GM12878 (cell line): ENCODE measurements around the gene KRT7. TPM values are rescaled to one million over a fixed set of nuclear protein-coding genes. Genes with fewer than 3 reads are reported as not detected.

Source experiments
- ATAC-seq: fragments of 200-7000 bp; cut with Tn5 transposase; 3 replicates; pipeline ENCODE4 v1.9.1; 2020; ENCODE audit warnings: mild to moderate bottlenecking, moderate library complexity
- BruUV-seq: library from RNA; stranded (reverse); fragments of 400-500 nt; replicated peaks from 2 replicates; lab custom pipeline; 2021; lab: Mats Ljungman, UMichigan
- CTCF ChIA-PET: fragments of 300-600 bp; sonication (Branson Sonifier 250); formaldehyde crosslinking; extraction: SDS; loops from one replicate; lab custom pipeline; 2021; ENCODE audit warnings: inconsistent platforms; lab: Yijun Ruan, JAX
- POLR2A ChIA-PET: fragments of 350-600 bp; formaldehyde crosslinking; extraction: SDS; loops from one replicate; lab custom pipeline; 2021; ENCODE audit warnings: inconsistent platforms; lab: Charles Lee
- RAD21 ChIA-PET: fragments of 300-600 bp; sonication (Branson Sonifier 250); formaldehyde crosslinking; loops from one replicate; lab custom pipeline; 2023; ENCODE audit warnings: antibody characterized with exemption; ENCODE audit not compliant: unreplicated experiment; lab: Charles Lee
- SMC1A ChIA-PET: fragments of 300-600 bp; sonication (Branson Sonifier 250); formaldehyde crosslinking; loops from one replicate; lab custom pipeline; 2023; ENCODE audit not compliant: unreplicated experiment, uncharacterized antibody; lab: Charles Lee
- DNase-seq: peaks from one replicate; pipeline ENCODE4 v3.0.0-alpha.2; 2011; ENCODE audit warnings: low read depth, low spot score
- FAIRE-seq: peaks from 3 replicates; lab custom pipeline; 2011; peaks lifted over from hg19 to GRCh38; lab: Jason Lieb, UNC
- H2AFZ ChIP-seq: 2 replicates; pipeline ENCODE4 v1.6.0; 2011; ENCODE audit warnings: low read depth, low read length, control low read depth; ENCODE audit not compliant: control insufficient read depth
- H3K27ac ChIP-seq: 2 replicates; pipeline ENCODE4 v1.5.1; 2011; ENCODE audit warnings: control low read depth; ENCODE audit not compliant: control insufficient read depth, insufficient read depth
- H3K27me3 ChIP-seq, 2 experiments: replicated peaks in 1 of 2; 2 replicates each; pipeline versions ENCODE4 v1.6.0 to v1.6.1; 2011; ENCODE audit warnings: low read length in 1 of 2; ENCODE audit not compliant: control insufficient read depth in 2 of 2, insufficient read depth in 2 of 2
- H3K36me3 ChIP-seq, 2 experiments: 2 replicates each; pipeline ENCODE4 v1.5.1; 2011; ENCODE audit warnings: low read length in 1 of 2; ENCODE audit not compliant: control insufficient read depth in 2 of 2, insufficient read depth in 2 of 2
- H3K4me1 ChIP-seq: 2 replicates; pipeline ENCODE4 v1.6.1; 2011; ENCODE audit warnings: mild to moderate bottlenecking, low read length, moderate library complexity, mixed read lengths; ENCODE audit not compliant: control insufficient read depth, insufficient read depth
- H3K4me2 ChIP-seq: 2 replicates; pipeline ENCODE4 v1.6.0; 2011; ENCODE audit warnings: control low read depth; ENCODE audit not compliant: control insufficient read depth, insufficient read depth
- H3K4me3 ChIP-seq: fragments of 200-600 bp; sonication (generic); 2 replicates; pipeline ENCODE4 v1.5.1; 2016
- H3K79me2 ChIP-seq: 2 replicates; pipeline ENCODE4 v1.6.0; 2011; ENCODE audit warnings: low read length; ENCODE audit not compliant: control insufficient read depth, insufficient read depth
- H3K9ac ChIP-seq: 2 replicates; pipeline ENCODE4 v1.8.0; 2011; ENCODE audit warnings: low read length, control low read depth, mixed read lengths; ENCODE audit not compliant: control insufficient read depth, insufficient read depth
- H3K9me3 ChIP-seq: replicated peaks from 3 replicates; pipeline ENCODE4 v1.5.1; 2011; ENCODE audit warnings: mild to moderate bottlenecking, low read length; ENCODE audit not compliant: control insufficient read depth, insufficient read depth
- H4K20me1 ChIP-seq: 2 replicates; pipeline ENCODE4 v1.6.0; 2011; ENCODE audit not compliant: control insufficient read depth, insufficient read depth
- ATF7 ChIP-seq: fragments of 450-650 bp; IDR thresholded peaks from 2 replicates; pipeline ENCODE4 v1.6.1; 2016; ENCODE audit warnings: low read depth, mild to moderate bottlenecking
- BACH1 ChIP-seq: fragments of 450-650 bp; IDR thresholded peaks from 2 replicates; pipeline ENCODE4 v1.6.1; 2017; ENCODE audit warnings: mild to moderate bottlenecking, borderline replicate concordance
- CBX3 ChIP-seq: fragments of 200-600 bp; sonication (generic); IDR thresholded peaks from 2 replicates; pipeline ENCODE4 v1.6.1; 2016; ENCODE audit warnings: low read depth, borderline replicate concordance
- CHD2 ChIP-seq: IDR thresholded peaks from 2 replicates; pipeline ENCODE4 v1.6.1; 2011; ENCODE audit warnings: low read depth, low read length, improper control_type of control experiment, borderline replicate concordance
- ESRRA ChIP-seq: IDR thresholded peaks from 2 replicates; pipeline ENCODE4 v1.6.1; 2012; ENCODE audit warnings: mild to moderate bottlenecking, low read length, improper control_type of control experiment
- FOXK2 ChIP-seq: fragments of 450-650 bp; IDR thresholded peaks from 2 replicates; pipeline ENCODE4 v1.6.1; 2017; ENCODE audit warnings: mild to moderate bottlenecking, moderate library complexity
- HSF1 ChIP-seq: fragments of 150-350 bp; IDR thresholded peaks from 2 replicates; pipeline ENCODE4 v1.6.1; 2014; ENCODE audit warnings: mild to moderate bottlenecking, low read depth, low read length
- JUNB ChIP-seq: IDR thresholded peaks from 2 replicates; pipeline ENCODE4 v1.6.1; 2016; ENCODE audit warnings: antibody characterized with exemption, mild to moderate bottlenecking
- NFIC ChIP-seq: IDR thresholded peaks from 2 replicates; pipeline ENCODE4 v1.6.1; 2012; ENCODE audit warnings: low read depth, mild to moderate bottlenecking, inconsistent platforms, low read length, moderate library complexity
- SIX5 ChIP-seq: IDR thresholded peaks from 2 replicates; pipeline ENCODE4 v1.6.1; 2011; ENCODE audit warnings: mild to moderate bottlenecking, low read depth, low read length, moderate library complexity; ENCODE audit not compliant: severe bottlenecking
- YBX1 ChIP-seq: fragments of 450-650 bp; IDR thresholded peaks from 2 replicates; pipeline ENCODE4 v1.6.1; 2016; ENCODE audit warnings: antibody characterized with exemption
- WGBS: methylation state at CpG from one replicate; pipeline ENCODE4 v1.1.6; 2016; ENCODE audit warnings: low lambda C conversion rate; ENCODE audit not compliant: insufficient replicate concordance, insufficient coverage; ENCODE audit errors: missing lambda C conversion rate; 5-methylcytosine and 5-hydroxymethylcytosine counted together
- in situ Hi-C: fragments of 300-500 bp; cut with MboI; formaldehyde crosslinking; loops from 9 replicates; pipeline ENCODE4 v1.14.3; 2018; ENCODE audit warnings: mixed read lengths
- intact Hi-C: fragments of 100-400 bp; cut with micrococcal nuclease; formaldehyde crosslinking; loops from one replicate; pipeline ENCODE4 v1.14.2; 2022; ENCODE audit not compliant: unreplicated experiment
- polyA plus RNA-seq, 11 experiments: library from polyadenylated mRNA; depleted of rRNA in 4 of 11; unstranded in 6 of 11; stranded (reverse) in 5 of 11; fragments of >200 nt; fragmentation: Nextera tagmentation in 4 of 11; fragmentation: Illumina TruSeq in 1 of 11; extraction: Ambion mirVana in 4 of 11; extraction: Trizol in 1 of 11; gene quantifications; 1 replicate in 1 of 11; 2 replicates in 10 of 11; pipeline versions ENCODE4 v1.2.1 to v1.2.3, GENCODE V29; 2011 to 2016; ENCODE audit warnings: inconsistent platforms in 2 of 11, missing spikeins in 2 of 11, low read depth in 1 of 11
- total RNA-seq, 4 experiments: library from RNA; depleted of rRNA in 3 of 4; stranded (reverse); fragments of >200 nt in 3 of 4; fragmentation: Illumina TruSeq in 1 of 4; extraction: Trizol in 1 of 4; gene quantifications; 2 replicates each; pipeline versions ENCODE4 v1.2.1 to v1.2.3, GENCODE V29; 2013 to 2021

KRT7 gene
- total and polyA plus RNA-seq, 10 of the 15 experiments (the other 5 are each of a cell fraction or from before 2014, with no cell fraction given), result 0.90 to 18.7 (median 4.8) TPM

GRCh38 chr12:52294803-52295202 is 61.8 kb downstream of the KRT7 start:
- no peak overlapping the region for H2AFZ ChIP-seq
- no TSS peak for BruUV-seq
- H3K4me1 ChIP-seq, result no peaks in the 10 kb centered on the region
- H3K27ac ChIP-seq, result no peak overlapping the region
- H3K27me3 ChIP-seq, result peaks cover 0 to 1% of the 10 kb centered on the region in 2 experiments; a peak in 2 of 4 replicates
- 0% methylated on average over 1 of the region's 1 CpG for WGBS
- no peaks in the 10 kb centered on the region for H3K36me3 ChIP-seq
- CTCF ChIA-PET, result interaction anchor here (0.7 to 7.0 kb wide), 3 partner anchors 15 to 385 kb away, joined by 3 to 39 read pairs (median 4); partner anchors contain the start of gene KRT1
- H3K9me3 ChIP-seq, result no peaks in the 10 kb centered on the region
- FAIRE-seq, result no peak
- SMC1A ChIA-PET, result interaction anchor here (1.0 kb wide), 1 partner anchor 20 kb away, joined by 4 read pairs; no protein-coding TSS in a partner anchor
- intact Hi-C loops, result no loop called here
- TF ChIP-seq YBX1 (no peak), JUNB (no peak), CBX3 (no peak), BACH1 (no peak), HSF1 (no peak), CHD2 (no peak), NFIC (no peak), FOXK2 (no peak), ESRRA (no peak), SIX5 (no peak), ATF7 (no peak)
- TF ChIP-seq, all 136 proteins: peak for 0
- ATAC-seq, result no peak
- DNase-seq, result no peak
- in situ Hi-C loops, result no loop called here
- Histone ChIP-seq H3K9ac (no peak overlapping the region), H4K20me1 (no peaks in the 10 kb centered on the region), H3K79me2 (no peaks in the 10 kb centered on the region), H3K4me2 (no peak overlapping the region), H3K4me3 (no peak overlapping the region)
- RAD21 ChIA-PET, result interaction anchor here (1.8 kb wide), 1 partner anchor 51 kb away, joined by 5 read pairs; no protein-coding TSS in a partner anchor
- POLR2A ChIA-PET, result interaction anchor here (0.5 to 0.6 kb wide), 2 partner anchors 12 to 981 kb away, joined by 4 read pairs; no protein-coding TSS in a partner anchor
